Endothelial cell of umbilical vein (primary cell): ENCODE measurements around the gene ROPN1L. TPM values are rescaled to one million over a fixed set of nuclear protein-coding genes. Genes with fewer than 3 reads are reported as not detected.
A peak's percentile ranks its signal among the peaks of the same experiment; 100 is the strongest.
"Not testable (repeated sequence)": the region's sequence is repeated elsewhere in the genome, so short reads cannot be mapped to it uniquely, and the experiment has no call there.

Source experiments
- BruUV-seq: library from RNA; stranded (reverse); fragments of 400-500 nt; replicated peaks from 2 replicates; lab custom pipeline; 2021; lab: Mats Ljungman, UMichigan
- CTCF ChIA-PET: fragments of 300-600, 350-600 bp; sonication (Branson Sonifier 250); formaldehyde crosslinking; loops from one replicate; lab custom pipeline; 2021; ENCODE audit warnings: antibody characterized with exemption, inconsistent platforms; lab: Charles Lee
- POLR2A ChIA-PET: fragments of 300-600, 350-600 bp; sonication (Branson Sonifier 250); formaldehyde crosslinking; loops from one replicate; lab custom pipeline; 2021; ENCODE audit warnings: antibody characterized with exemption, inconsistent platforms; lab: Charles Lee
- DNase-seq: peaks from one replicate; pipeline ENCODE4 v3.0.0-alpha.2; 2011; ENCODE audit warnings: low read depth, low spot score
- FAIRE-seq: peaks from 2 replicates; lab custom pipeline; 2011; peaks lifted over from hg19 to GRCh38; lab: Jason Lieb, UNC
- H2AFZ ChIP-seq: 2 replicates; pipeline ENCODE4 v1.6.0; 2012; ENCODE audit warnings: low read depth, low read length, control low read depth, inconsistent platforms
- H3K27ac ChIP-seq: 2 replicates; pipeline ENCODE4 v1.5.1; 2011; ENCODE audit warnings: low read depth, mild to moderate bottlenecking, control low read depth, low read length, moderate library complexity; ENCODE audit not compliant: insufficient read depth
- H3K27me3 ChIP-seq, 2 experiments: 2 replicates each; pipeline versions ENCODE4 v1.6.0 to v1.6.1; 2011; ENCODE audit warnings: low read length in 2 of 2, mixed read lengths in 1 of 2; ENCODE audit not compliant: control insufficient read depth in 2 of 2, insufficient read depth in 2 of 2
- H3K36me3 ChIP-seq, 2 experiments: 2 replicates in 1 of 2; 3 replicates in 1 of 2; pipeline ENCODE4 v1.5.1; 2011; ENCODE audit warnings: low read length in 2 of 2, mild to moderate bottlenecking in 1 of 2, moderate library complexity in 1 of 2; ENCODE audit not compliant: control insufficient read depth in 2 of 2, insufficient read depth in 2 of 2; ENCODE audit errors: extremely low read depth in 1 of 2
- H3K4me1 ChIP-seq: 3 replicates; pipeline ENCODE4 v1.5.1; 2011; ENCODE audit warnings: mild to moderate bottlenecking, low read length; ENCODE audit not compliant: control insufficient read depth, insufficient read depth; ENCODE audit errors: extremely low read depth
- H3K4me2 ChIP-seq: 2 replicates; pipeline ENCODE4 v1.6.1; 2011; ENCODE audit warnings: low read length, control low read depth, mixed read lengths; ENCODE audit not compliant: insufficient read depth
- H3K4me3 ChIP-seq, 3 experiments: fragments of 200-600 bp in 1 of 3; sonication (generic), shearing (Covaris generic) in 1 of 3; replicated peaks in 1 of 3; 2 replicates each; pipeline ENCODE4 v1.5.1; 2011 to 2016; ENCODE audit warnings: control low read depth in 3 of 3, low read length in 3 of 3, mild to moderate bottlenecking in 2 of 3, inconsistent platforms in 1 of 3, low read depth in 1 of 3, moderate library complexity in 1 of 3; ENCODE audit not compliant: insufficient read depth in 1 of 3
- H3K79me2 ChIP-seq: 2 replicates; pipeline ENCODE4 v1.6.0; 2012; ENCODE audit warnings: low read length, inconsistent platforms; ENCODE audit not compliant: control insufficient read depth, insufficient read depth
- H3K9ac ChIP-seq: replicated peaks from 2 replicates; pipeline ENCODE3; 2011; ENCODE audit warnings: low read length, control low read depth; ENCODE audit not compliant: insufficient read depth; ENCODE audit errors: extremely low read depth
- H3K9me1 ChIP-seq: replicated peaks from 3 replicates; pipeline ENCODE4 v1.6.0; 2011; ENCODE audit warnings: mild to moderate bottlenecking, low read length; ENCODE audit not compliant: control insufficient read depth, insufficient read depth; ENCODE audit errors: extremely low read depth
- H3K9me3 ChIP-seq: replicated peaks from 2 replicates; pipeline ENCODE4 v1.5.1; 2012; ENCODE audit warnings: low read length, inconsistent platforms; ENCODE audit not compliant: control insufficient read depth, insufficient read depth
- H4K20me1 ChIP-seq: replicated peaks from 2 replicates; pipeline ENCODE3; 2011; ENCODE audit warnings: mild to moderate bottlenecking, low read length; ENCODE audit not compliant: control insufficient read depth, insufficient read depth; ENCODE audit errors: extremely low read depth
- EZH2 ChIP-seq: IDR thresholded peaks from 2 replicates; pipeline ENCODE4 v1.6.1; 2012; ENCODE audit warnings: borderline replicate concordance, low read depth, mild to moderate bottlenecking, moderate library complexity, low read length, inconsistent platforms; ENCODE audit not compliant: severe bottlenecking
- FOS ChIP-seq: IDR thresholded peaks from 2 replicates; pipeline ENCODE4 v1.6.1; 2011; ENCODE audit warnings: mild to moderate bottlenecking, low read length, moderate library complexity, borderline replicate concordance; ENCODE audit not compliant: insufficient read depth
- GATA2 ChIP-seq: IDR thresholded peaks from 2 replicates; pipeline ENCODE4 v1.7.0; 2011; ENCODE audit warnings: low read depth, mild to moderate bottlenecking, moderate library complexity, mixed read lengths, low read length; ENCODE audit not compliant: insufficient read length, insufficient read depth
- JUN ChIP-seq: IDR thresholded peaks from 2 replicates; pipeline ENCODE4 v1.6.1; 2011; ENCODE audit warnings: borderline replicate concordance, low read depth; ENCODE audit not compliant: insufficient read length, insufficient read depth
- MAX ChIP-seq: IDR thresholded peaks from 2 replicates; pipeline ENCODE4 v1.6.1; 2011; ENCODE audit not compliant: insufficient read depth, insufficient read length
- MYC ChIP-seq: IDR thresholded peaks from one replicate; pipeline ENCODE4 v1.6.1; 2011; ENCODE audit warnings: mild to moderate bottlenecking, low read depth, low read length
- POLR2A ChIP-seq: IDR thresholded peaks from 2 replicates; pipeline ENCODE4 v1.6.1; 2012; ENCODE audit warnings: low read depth, mild to moderate bottlenecking, control low read depth, low read length
- POLR2AphosphoS5 ChIP-seq: IDR thresholded peaks from 2 replicates; pipeline ENCODE4 v1.6.1; 2012; ENCODE audit warnings: low read depth, mild to moderate bottlenecking, control low read depth, low read length, moderate library complexity; ENCODE audit not compliant: insufficient read depth
- dilution Hi-C: fragments of 300-500 bp; cut with MboI; formaldehyde crosslinking; loops from one replicate; pipeline ENCODE4 v1.15.0; 2019; ENCODE audit warnings: low sequenced_read_pairs; ENCODE audit not compliant: extremely low pct_ligation_motif_present
- intact Hi-C: fragments of 100-400 bp; cut with micrococcal nuclease; formaldehyde crosslinking; loops from one replicate; pipeline ENCODE4 v1.10.0; 2022
- polyA plus RNA-seq, 4 experiments: library from polyadenylated mRNA; depleted of rRNA in 3 of 4; stranded (reverse) in 3 of 4; unstranded in 1 of 4; fragments of >200 nt; gene quantifications; 2 replicates each; pipeline versions ENCODE4 v1.2.1 to v1.2.3, GENCODE V29; 2011 to 2012; ENCODE audit warnings: missing spikeins in 1 of 4
- total RNA-seq: library from RNA; stranded (reverse); gene quantifications from 2 replicates; pipeline ENCODE4 v1.2.3, GENCODE V29; 2021
- TF ChIP-seq, protein P1 (sequence below), 2 donors: IDR thresholded peaks; 1 replicate in 1 of 2; 2 replicates in 1 of 2; pipeline ENCODE4 v1.5.1; 2011; ENCODE audit warnings: low read length in 2 of 2, mild to moderate bottlenecking in 2 of 2, moderate library complexity in 2 of 2, control low read depth in 1 of 2, inconsistent platforms in 1 of 2, low read depth in 1 of 2; ENCODE audit not compliant: insufficient read depth in 1 of 2; ENCODE audit errors: extremely low read depth in 1 of 2

Gene ROPN1L
- total and polyA plus RNA-seq, 2 donors (not counting 3 experiments of a cell fraction or from before 2014, with no cell fraction given): 0.30 to 0.60 TPM

DNA sequence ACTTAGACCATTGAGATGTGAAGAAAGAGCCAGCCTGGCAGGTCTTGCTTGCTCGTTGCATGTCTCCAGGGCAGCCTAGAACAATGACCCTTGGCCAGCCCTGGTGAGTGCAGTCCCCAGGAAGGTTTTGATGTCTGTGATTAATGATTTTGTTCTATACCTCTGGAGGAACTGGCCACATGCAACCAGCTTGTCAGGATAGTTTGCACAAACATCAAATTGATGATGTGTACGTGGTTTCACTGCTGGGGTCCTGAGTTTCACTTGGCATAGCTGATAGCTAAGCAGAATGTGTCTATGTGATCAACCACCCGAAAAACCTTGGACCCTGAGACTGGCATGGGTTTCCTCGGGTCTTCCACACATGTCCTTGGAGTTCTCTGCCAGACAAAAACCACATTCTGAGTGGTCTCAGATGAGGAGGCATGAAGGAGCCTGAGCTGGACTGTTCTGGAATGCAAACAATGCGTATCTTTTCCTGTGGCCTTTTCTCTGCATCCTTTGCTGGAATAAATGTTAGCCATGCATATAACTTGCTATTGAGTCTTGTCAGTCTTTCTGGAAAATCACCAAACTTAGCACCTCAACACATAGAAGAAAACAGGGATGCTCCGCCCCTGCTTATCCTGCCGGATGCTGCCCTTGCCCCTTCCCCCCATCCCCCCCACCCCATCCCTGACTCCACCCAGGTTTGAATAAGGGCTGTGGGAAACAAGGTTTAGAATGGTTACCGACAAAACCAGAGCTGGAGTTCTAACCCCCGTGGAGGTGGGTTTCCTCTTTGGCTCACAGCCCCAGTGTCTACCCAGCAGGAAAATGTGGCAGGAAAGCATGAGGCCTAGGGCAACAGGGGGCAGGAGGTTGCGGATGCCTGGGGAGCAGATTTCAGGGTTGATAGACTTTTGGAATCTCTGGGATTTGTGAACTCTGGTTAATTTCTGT lies 72.1 kb downstream of the ROPN1L start:
- peak overlapping the region; percentile 85 for H3K27ac ChIP-seq
- no TSS peak for BruUV-seq

GRCh38 chr5:10514572-10514971 lies 72.9 kb downstream of the ROPN1L start:
- intact Hi-C loops: loop anchor here (1.0 to 2.0 kb wide), 5 partner anchors 29 to 114 kb away; partner anchors contain the start of gene ANKRD33B
- H4K20me1 ChIP-seq, H3K9me1 ChIP-seq, FAIRE-seq, DNase-seq, BruUV-seq, H3K4me3 ChIP-seq, H3K9me3 ChIP-seq, H3K36me3 ChIP-seq, H3K27me3 ChIP-seq, H3K79me2 ChIP-seq, dilution Hi-C loops: not testable (repeated sequence)
- Histone ChIP-seq H3K4me2 (peak overlapping the region; percentile 39), H3K27ac (peak overlapping the region; percentile 85), H3K9ac (peak overlapping the region; percentile 12), H2AFZ (peak overlapping the region; percentile 14), H3K4me1 (peaks cover 20% of the 10 kb centered on the region)
- ChIA-PET POLR2A (interaction anchor here (0.6 to 0.9 kb wide), 3 partner anchors 47 to 98 kb away, joined by 3 to 7 read pairs (median 3); no protein-coding TSS in a partner anchor), CTCF (interaction anchor here (0.6 to 2.6 kb wide), 13 partner anchors 10 to 113 kb away, joined by 3 to 15 read pairs (median 4); no protein-coding TSS in a partner anchor)

More for the DNA sequence above, 72.1 kb downstream of the ROPN1L start:
- H3K27me3 ChIP-seq: no peaks in the 10 kb centered on the region
- POLR2A ChIA-PET: interaction anchor here (0.6 to 1.0 kb wide), 5 partner anchors 37 to 114 kb away, joined by 3 to 7 read pairs (median 3); no protein-coding TSS in a partner anchor
- CTCF ChIA-PET: interaction anchor here (0.6 to 2.6 kb wide), 15 partner anchors 10 to 114 kb away, joined by 3 to 15 read pairs (median 3); no protein-coding TSS in a partner anchor
- dilution Hi-C loops (no loop called here), intact Hi-C loops (loop anchor here (1.0 to 2.0 kb wide), 6 partner anchors 28 to 115 kb away; partner anchors contain the start of gene ANKRD33B)
- no peaks in the 10 kb centered on the region for H4K20me1 ChIP-seq
- no peak overlapping the region for H3K4me3 ChIP-seq
- peak overlapping the region; percentile 83 for H3K4me2 ChIP-seq
- no peaks in the 10 kb centered on the region for H3K9me3 ChIP-seq
- DNase-seq (peak; percentile 96), FAIRE-seq (peak; percentile 96)
- H3K4me1 ChIP-seq: peaks cover 20% of the 10 kb centered on the region
- TF ChIP-seq MAX (peak; percentile 51), POLR2AphosphoS5 (peak; percentile 86), EZH2 (no peak), GATA2 (peak; percentile 97), FOS (peak; percentile 23), MYC (no peak), POLR2A (peak; percentile 58), JUN (peak; percentile 19)
- TF ChIP-seq, protein P1, sequence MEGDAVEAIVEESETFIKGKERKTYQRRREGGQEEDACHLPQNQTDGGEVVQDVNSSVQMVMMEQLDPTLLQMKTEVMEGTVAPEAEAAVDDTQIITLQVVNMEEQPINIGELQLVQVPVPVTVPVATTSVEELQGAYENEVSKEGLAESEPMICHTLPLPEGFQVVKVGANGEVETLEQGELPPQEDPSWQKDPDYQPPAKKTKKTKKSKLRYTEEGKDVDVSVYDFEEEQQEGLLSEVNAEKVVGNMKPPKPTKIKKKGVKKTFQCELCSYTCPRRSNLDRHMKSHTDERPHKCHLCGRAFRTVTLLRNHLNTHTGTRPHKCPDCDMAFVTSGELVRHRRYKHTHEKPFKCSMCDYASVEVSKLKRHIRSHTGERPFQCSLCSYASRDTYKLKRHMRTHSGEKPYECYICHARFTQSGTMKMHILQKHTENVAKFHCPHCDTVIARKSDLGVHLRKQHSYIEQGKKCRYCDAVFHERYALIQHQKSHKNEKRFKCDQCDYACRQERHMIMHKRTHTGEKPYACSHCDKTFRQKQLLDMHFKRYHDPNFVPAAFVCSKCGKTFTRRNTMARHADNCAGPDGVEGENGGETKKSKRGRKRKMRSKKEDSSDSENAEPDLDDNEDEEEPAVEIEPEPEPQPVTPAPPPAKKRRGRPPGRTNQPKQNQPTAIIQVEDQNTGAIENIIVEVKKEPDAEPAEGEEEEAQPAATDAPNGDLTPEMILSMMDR (IDR thresholded peaks at IDR 0.05; ENCODE audit: extremely low read depth in 1 of 2, insufficient read depth in 1 of 2, low read depth in 1 of 2, low read length in 2 of 2): no peak
- H3K36me3 ChIP-seq: no peaks in the 10 kb centered on the region
- no peaks in the 10 kb centered on the region for H3K79me2 ChIP-seq
- no peaks in the 10 kb centered on the region for H3K9me1 ChIP-seq
- peak overlapping the region; percentile 47 for H3K9ac ChIP-seq
- peak overlapping the region; percentile 60 for H2AFZ ChIP-seq
